Measurements from ENCODE around the gene GRM7. TPM values are rescaled to one million over a fixed set of nuclear protein-coding genes. Genes with fewer than 3 reads are reported as not detected.

Gene GRM7
- total RNA-seq, 1 experiment from 2014 or later, result not detected

DNA sequence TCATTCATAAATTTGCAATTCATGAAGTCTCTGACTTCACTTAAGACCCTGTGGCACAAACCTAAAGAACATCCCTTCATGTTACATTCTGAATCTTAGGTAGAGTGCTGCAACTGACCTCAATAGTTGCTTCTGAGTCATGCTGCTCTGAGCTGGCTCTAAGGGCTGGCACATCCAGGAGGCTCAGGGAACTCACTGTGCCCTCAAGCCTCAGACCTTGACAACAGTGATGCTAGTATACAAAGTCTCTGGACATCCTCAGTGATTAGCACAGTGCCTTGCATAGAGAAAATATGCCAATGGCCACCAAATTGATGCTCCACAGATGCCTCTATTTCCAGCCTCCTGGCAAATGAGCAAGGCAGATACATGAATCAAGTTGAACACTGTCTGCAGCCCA is 899.8 kb downstream of the GRM7 start:
- Histone ChIP-seq H3K4me1 (ENCODE audit: insufficient read depth, low read length, poor library complexity, severe bottlenecking) (no peaks in the 10 kb centered on the region), H3K36me3 (ENCODE audit: insufficient read depth, low read length, poor library complexity, severe bottlenecking) (no peaks in the 10 kb centered on the region), H3K4me3 (ENCODE audit: low read depth, low read length, poor library complexity, severe bottlenecking) (no peak overlapping the region), H3K9me3 (ENCODE audit: low read depth, low read length, poor library complexity, severe bottlenecking) (no peaks in the 10 kb centered on the region), H3K27me3 (replicated peaks; ENCODE audit: insufficient read depth, low read depth, low read length, poor library complexity) (no peaks in the 10 kb centered on the region), H3K27ac (ENCODE audit: low read depth, low read length, poor library complexity, severe bottlenecking) (no peak overlapping the region)
- TF ChIP-seq EZH2 (IDR thresholded peaks at IDR 0.05; ENCODE audit: borderline replicate concordance, low read depth, low read length, poor library complexity, severe bottlenecking), result no peak
- TF ChIP-seq, protein P1, sequence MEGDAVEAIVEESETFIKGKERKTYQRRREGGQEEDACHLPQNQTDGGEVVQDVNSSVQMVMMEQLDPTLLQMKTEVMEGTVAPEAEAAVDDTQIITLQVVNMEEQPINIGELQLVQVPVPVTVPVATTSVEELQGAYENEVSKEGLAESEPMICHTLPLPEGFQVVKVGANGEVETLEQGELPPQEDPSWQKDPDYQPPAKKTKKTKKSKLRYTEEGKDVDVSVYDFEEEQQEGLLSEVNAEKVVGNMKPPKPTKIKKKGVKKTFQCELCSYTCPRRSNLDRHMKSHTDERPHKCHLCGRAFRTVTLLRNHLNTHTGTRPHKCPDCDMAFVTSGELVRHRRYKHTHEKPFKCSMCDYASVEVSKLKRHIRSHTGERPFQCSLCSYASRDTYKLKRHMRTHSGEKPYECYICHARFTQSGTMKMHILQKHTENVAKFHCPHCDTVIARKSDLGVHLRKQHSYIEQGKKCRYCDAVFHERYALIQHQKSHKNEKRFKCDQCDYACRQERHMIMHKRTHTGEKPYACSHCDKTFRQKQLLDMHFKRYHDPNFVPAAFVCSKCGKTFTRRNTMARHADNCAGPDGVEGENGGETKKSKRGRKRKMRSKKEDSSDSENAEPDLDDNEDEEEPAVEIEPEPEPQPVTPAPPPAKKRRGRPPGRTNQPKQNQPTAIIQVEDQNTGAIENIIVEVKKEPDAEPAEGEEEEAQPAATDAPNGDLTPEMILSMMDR (conservative IDR thresholded peaks at IDR 0.05; ENCODE audit: low read depth, low read length), result no peak
- ChIA-PET POLR2A (ENCODE audit: low non-redundant PET) (no interaction called here), CTCF (no interaction called here)
- DNase-seq (ENCODE audit: low spot score), result no peak
- no TSS peak for BruUV-seq (replicated peaks)
- intact Hi-C loops (cut with micrococcal nuclease; ENCODE audit: unreplicated experiment), result no loop called here

DNA sequence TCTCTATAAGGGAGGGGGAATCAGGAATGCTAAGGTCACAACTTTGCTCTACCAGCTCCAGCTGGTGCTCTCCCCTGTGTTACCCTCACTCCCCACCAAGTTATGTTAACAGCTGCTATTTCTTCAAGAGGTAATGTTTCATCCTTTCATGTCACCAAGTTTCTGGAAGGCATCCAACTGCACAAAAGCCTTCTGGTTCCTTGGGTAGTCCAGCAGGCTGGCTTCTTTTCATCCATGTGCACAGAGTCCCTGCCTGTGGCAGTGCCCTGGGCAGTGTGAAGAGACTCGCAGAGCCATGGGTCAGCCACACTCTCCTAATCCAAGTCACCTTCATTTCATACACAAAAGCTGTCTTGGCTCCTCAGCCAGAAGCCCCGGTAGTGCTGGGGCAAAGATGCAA is 903.2 kb downstream of the GRM7 start:
- DNase-seq (ENCODE audit: low spot score), result no peak
- ChIA-PET CTCF (no interaction called here), POLR2A (ENCODE audit: low non-redundant PET) (no interaction called here)
- no peak overlapping the region for H3K27ac ChIP-seq (ENCODE audit: low read depth, low read length, poor library complexity, severe bottlenecking)
- intact Hi-C loops (cut with micrococcal nuclease; ENCODE audit: unreplicated experiment), result no loop called here
- no peaks in the 10 kb centered on the region for H3K36me3 ChIP-seq (ENCODE audit: insufficient read depth, low read length, poor library complexity, severe bottlenecking)
- no TSS peak for BruUV-seq (replicated peaks)
- H3K9me3 ChIP-seq (ENCODE audit: low read depth, low read length, poor library complexity, severe bottlenecking), result no peaks in the 10 kb centered on the region
- H3K27me3 ChIP-seq (replicated peaks; ENCODE audit: insufficient read depth, low read depth, low read length, poor library complexity), result no peaks in the 10 kb centered on the region
- no peak overlapping the region for H3K4me3 ChIP-seq (ENCODE audit: low read depth, low read length, poor library complexity, severe bottlenecking)
- TF ChIP-seq EZH2 (IDR thresholded peaks at IDR 0.05; ENCODE audit: borderline replicate concordance, low read depth, low read length, poor library complexity, severe bottlenecking), result no peak
- TF ChIP-seq, protein P1 (conservative IDR thresholded peaks at IDR 0.05; ENCODE audit: low read depth, low read length), result no peak
- H3K4me1 ChIP-seq (ENCODE audit: insufficient read depth, low read length, poor library complexity, severe bottlenecking), result no peaks in the 10 kb centered on the region

DNA sequence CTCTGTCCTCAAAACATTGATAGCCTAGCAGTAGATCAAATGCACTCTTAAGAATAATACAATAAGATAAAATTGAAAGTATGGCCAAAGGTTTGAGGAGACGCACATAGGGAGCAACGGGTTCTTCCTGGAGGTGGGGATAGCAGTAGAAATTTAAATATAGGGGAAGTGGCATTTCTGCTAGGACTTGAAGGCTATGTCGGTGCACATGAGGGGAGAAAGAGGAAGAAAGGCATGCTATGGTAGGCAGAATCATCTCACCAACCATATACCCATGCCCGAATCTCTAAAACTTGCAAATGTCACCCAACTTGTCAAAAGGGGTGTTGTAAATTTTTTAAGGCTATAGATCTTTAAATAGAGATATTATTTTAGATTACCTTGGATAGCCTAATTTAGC is 905.6 kb downstream of the GRM7 start:
- no peak for DNase-seq (ENCODE audit: low spot score)
- no peaks in the 10 kb centered on the region for H3K36me3 ChIP-seq (ENCODE audit: insufficient read depth, low read length, poor library complexity, severe bottlenecking)
- no peaks in the 10 kb centered on the region for H3K4me1 ChIP-seq (ENCODE audit: insufficient read depth, low read length, poor library complexity, severe bottlenecking)
- CTCF ChIA-PET, result no interaction called here
- no peaks in the 10 kb centered on the region for H3K9me3 ChIP-seq (ENCODE audit: low read depth, low read length, poor library complexity, severe bottlenecking)
- BruUV-seq (replicated peaks), result no TSS peak
- TF ChIP-seq, protein P1 (conservative IDR thresholded peaks at IDR 0.05; ENCODE audit: low read depth, low read length), result no peak
- no peak for TF ChIP-seq EZH2 (IDR thresholded peaks at IDR 0.05; ENCODE audit: borderline replicate concordance, low read depth, low read length, poor library complexity, severe bottlenecking)
- H3K27ac ChIP-seq (ENCODE audit: low read depth, low read length, poor library complexity, severe bottlenecking), result no peak overlapping the region
- intact Hi-C loops (cut with micrococcal nuclease; ENCODE audit: unreplicated experiment), result no loop called here
- POLR2A ChIA-PET (ENCODE audit: low non-redundant PET), result no interaction called here
- H3K4me3 ChIP-seq (ENCODE audit: low read depth, low read length, poor library complexity, severe bottlenecking), result no peak overlapping the region
- H3K27me3 ChIP-seq (replicated peaks; ENCODE audit: insufficient read depth, low read depth, low read length, poor library complexity), result no peaks in the 10 kb centered on the region

All from A673 (cell line).